ENCODE measurements around the gene UBE4A.

UBE4A gene

DNA sequence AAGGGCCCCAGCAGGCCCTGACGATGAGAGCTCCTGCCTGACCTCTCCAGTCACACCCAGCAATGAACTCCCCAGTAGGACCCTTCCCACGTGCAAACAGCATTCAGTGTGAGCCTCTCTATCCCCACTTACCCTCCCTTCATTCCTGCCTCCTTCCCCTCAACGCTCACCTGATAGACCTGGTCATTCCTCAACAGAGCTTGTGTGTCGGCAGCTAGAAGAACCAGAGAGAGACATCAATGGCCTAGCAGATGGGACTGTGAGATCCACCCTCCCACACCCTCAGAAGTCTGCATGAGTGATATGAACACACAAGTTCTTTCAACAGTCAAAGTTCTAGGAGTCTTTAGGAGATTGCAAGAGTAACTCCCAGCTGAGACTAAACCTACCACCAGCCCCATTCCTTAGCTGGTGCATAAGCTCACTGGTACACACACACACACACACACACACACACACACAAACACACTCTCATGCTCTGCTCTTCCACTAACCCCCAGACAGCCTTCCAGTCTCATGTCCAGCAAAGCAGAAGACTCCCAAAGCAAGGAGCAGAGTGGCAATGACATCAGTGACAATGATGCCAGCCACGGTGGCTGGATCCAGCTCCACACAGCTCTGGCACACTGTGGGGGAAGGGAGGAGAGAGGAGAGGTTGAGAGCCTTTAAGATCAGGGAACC lies 20.0 kb upstream of the UBE4A start:
- H3K4me3 ChIP-seq: peak overlapping the region in 3 of 7 experiments; percentile 30 to 39 (median 36)
- peak overlapping the region in 12 of 21 experiments; percentile 1 to 94 (median 46) for H3K27ac ChIP-seq

- H3K4me3 ChIP-seq: peak overlapping the region in 5 of 7 experiments; percentile 0 to 39 (median 30)
- H3K27ac ChIP-seq: peak overlapping the region in 6 of 21 experiments; percentile 78 to 94 (median 86)
Measured at GRCh38 chr11:118340449-118340848, 19.0 kb upstream of the UBE4A start.

- Histone ChIP-seq H3K27ac (peak overlapping the region in 10 of 21 experiments; percentile 6 to 94 (median 80)), H3K4me3 (peak overlapping the region; percentile 10 to 39 (median 26))
Measured at GRCh38 chr11:118341261-118341660, 18.1 kb upstream of the UBE4A start.

DNA sequence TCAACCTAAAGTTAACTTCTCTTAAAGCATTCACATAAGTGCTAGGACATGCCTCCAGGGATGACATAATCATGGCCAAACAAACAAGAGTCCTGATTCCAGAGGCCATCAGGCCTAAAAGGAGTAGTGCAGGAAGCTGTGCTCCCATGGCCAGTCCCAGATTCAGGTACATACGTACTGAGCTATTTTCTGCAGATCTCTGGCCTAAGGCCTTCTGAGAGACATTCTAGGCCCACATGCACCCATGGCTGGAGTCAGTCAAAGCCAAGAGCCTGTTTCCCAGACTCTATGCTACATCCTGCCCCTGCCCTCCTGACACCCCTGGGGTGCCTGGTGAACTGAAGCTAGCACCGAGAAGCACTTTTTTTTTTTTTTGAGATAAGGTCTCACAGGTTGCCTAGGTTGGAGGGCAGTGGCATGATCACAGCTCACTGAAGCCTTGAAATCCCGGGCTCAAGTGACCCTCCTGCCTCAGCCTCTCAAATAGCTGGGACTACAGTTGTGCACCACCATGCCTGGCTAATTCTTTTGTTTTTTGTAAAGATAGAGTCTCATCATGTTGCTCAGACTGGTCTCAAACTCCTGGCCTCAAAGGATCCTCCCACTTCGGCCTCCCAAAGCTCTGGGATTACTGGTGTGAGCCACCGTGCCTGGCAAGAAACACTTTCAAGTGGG lies 17.4 kb upstream of the UBE4A start:
- Histone ChIP-seq H3K4me3 (peak overlapping the region; percentile 10 to 39 (median 26)), H3K27ac (peak overlapping the region in 11 of 21 experiments; percentile 6 to 94 (median 78))

DNA sequence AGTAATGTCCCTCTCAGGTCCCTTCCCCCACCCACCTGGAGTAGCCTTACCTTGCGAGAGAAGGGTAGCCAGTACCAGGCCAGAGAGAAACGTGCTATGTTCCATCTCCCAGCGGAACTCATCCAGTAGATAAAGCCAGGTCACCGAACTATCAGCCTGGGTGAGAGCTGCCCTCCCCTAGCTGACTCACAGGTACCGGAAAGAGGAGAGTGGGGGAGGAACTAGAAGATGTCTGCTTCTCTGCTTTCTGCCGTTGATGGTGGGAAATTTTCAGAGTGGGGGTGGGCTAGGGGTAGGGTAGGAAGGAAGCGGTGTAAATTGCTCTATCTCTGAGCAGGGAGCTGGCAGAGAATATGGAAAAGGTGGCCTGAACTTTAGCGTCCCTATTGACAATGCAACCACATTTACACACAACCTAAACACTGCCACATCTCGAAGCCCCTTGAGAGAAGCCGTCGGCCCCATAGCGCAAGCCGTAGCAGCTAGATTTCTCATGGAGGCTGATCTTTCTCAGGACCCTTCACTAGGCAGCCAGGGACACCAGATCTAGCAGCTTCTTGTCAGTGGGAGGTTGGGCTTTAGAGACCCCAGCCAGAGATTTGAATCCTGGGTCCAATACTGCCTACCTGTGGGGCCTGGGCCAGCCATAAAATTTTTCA lies 16.8 kb upstream of the UBE4A start, which contains the start of gene CD3D:
TSS of gene CD3D (minus strand) at position 203 of the 659 bp plus-strand sequence. CDS start at position 105, 98 bp downstream.
- Histone ChIP-seq H3K27ac (peak within 1 kb of the TSS in 13 of 21 experiments; percentile 2 to 94 (median 68)), H3K4me3 (peak within 1 kb of the TSS; percentile 10 to 39 (median 26))

- Histone ChIP-seq H3K4me3 (no peak overlapping the region), H3K27ac (peak overlapping the region in 12 of 21 experiments; percentile 2 to 94 (median 72))
Measured at GRCh38 chr11:118343248-118343647, 16.2 kb upstream of the UBE4A start.

DNA sequence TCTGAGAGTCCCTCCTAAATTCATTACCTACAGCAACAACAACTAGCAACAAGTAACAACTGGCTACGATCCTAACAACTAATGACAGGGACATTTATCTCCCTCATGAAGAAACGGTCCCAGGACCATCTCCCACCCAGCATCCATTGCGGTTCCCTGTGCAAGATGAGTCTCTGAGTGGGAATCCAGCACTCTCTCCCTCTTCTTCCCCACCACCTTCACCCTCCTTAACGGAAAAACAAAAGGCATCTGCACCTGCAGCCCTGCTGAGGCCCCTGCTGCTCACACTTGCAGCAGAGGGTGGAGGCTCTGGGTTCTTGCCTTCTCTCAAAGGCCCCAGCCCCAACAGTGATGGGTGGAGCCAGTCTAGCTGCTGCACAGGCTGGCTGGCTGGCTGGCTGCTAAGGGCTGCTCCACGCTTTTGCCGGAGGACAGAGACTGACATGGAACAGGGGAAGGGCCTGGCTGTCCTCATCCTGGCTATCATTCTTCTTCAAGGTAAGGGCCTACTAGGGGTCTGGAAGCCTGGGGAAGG lies 15.4 kb upstream of the UBE4A start, which contains the start of gene CD3G:
TSS of gene CD3G (plus strand) at position 364 of the 535 bp plus-strand sequence. CDS start at position 444, 80 bp downstream.
- H3K4me3 ChIP-seq: peak within 1 kb of the TSS in 5 of 7 experiments; percentile 9 to 34 (median 21)
- H3K27ac ChIP-seq: peak within 1 kb of the TSS in 13 of 21 experiments; percentile 2 to 94 (median 68)

DNA sequence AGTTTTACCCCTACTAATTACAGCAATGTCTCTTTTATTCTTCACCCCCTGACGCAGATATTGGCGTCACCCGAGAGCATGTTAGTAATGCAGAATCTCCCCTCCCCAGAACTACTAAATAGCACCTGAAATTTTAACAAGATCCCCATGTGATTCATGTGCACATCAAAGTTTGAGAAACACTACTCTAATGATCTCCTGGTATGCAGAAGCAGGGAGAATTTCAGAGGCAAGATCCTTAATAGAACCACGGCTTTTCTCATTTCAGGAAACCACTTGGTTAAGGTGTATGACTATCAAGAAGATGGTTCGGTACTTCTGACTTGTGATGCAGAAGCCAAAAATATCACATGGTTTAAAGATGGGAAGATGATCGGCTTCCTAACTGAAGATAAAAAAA lies 9.9 kb upstream of the UBE4A start:
- H3K4me3 ChIP-seq: no peak overlapping the region
- H3K27ac ChIP-seq: no peak overlapping the region

- H3K27ac ChIP-seq: peak overlapping the region in 1 of 21 experiments; percentile 26
- no peak overlapping the region for H3K4me3 ChIP-seq
Measured at GRCh38 chr11:118353084-118353710, 6.2 kb upstream of the UBE4A start.

GRCh38 chr11:118358071-118358470 lies 1.3 kb upstream of the UBE4A start:
- no peak overlapping the region for H3K27ac ChIP-seq
- no peak overlapping the region for H3K4me3 ChIP-seq

- Histone ChIP-seq H3K4me3 (no peak overlapping the region), H3K27ac (no peak overlapping the region)
Measured at GRCh38 chr11:118364956-118365615, 5.7 kb downstream of the UBE4A start.

DNA sequence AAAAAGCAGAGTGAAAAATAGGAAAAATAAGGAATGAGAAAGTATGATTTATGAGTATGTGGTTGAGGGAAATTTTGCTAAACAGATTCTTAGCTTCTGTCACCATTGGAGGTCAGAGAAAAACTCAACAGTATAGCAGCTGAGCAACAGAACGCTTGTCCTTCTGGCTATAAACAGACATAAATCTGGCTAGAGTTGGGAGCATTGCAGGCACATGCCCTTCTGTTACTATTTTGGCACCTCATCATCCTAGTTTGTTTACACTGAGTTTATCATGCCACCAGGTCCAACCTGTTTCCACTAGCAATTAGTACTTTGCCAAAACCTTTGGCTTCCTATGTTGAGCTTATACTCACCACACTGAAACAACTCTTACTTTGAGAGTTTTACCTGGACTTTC lies 6.9 kb downstream of the UBE4A start:
- H3K4me3 ChIP-seq: no peak overlapping the region
- H3K27ac ChIP-seq: peak overlapping the region in 2 of 21 experiments; percentile 24 to 48

DNA sequence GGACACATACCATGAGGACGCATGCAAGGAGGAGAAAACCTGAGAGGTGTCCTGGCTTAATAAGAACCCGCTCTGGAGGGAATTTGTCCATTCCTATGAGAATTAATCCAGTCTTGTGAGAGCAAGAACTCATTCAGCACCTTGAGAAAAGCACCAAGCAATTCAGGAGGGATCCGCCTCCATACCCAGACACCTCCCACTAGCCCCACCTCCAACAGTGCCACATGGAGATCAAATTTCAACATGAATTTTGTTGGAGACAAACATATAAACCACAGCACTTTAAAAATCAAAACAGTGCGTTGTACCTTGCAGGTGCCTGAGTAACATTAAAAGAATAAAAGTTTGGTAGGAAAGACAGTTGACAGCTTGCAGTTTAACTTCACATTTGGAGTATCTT lies 11.4 kb downstream of the UBE4A start:
- Histone ChIP-seq H3K27ac (no peak overlapping the region), H3K4me3 (no peak overlapping the region)

DNA sequence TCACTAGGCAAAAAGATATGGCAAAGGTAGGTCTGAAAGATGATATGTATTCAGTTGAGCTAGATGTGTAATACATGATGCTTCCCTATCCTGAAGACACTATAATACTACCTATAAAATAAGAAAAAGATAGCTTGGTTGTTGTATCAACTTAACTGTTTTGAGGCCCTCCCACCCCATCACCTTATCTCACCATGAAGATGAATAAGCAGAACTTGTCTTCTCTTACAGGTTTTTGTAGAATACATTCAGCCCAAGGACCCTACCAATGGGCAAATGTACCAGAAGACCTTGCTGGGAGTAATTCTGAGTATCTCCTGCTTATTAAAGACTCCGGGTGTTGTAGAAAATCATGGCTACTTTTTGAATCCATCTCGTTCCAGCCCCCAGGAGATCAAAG lies 13.9 kb downstream of the UBE4A start:
- Histone ChIP-seq H3K4me3 (no peak overlapping the region), H3K27ac (no peak overlapping the region)

GRCh38 chr11:118373871-118374270 lies 14.5 kb downstream of the UBE4A start:
- H3K27ac ChIP-seq: no peak overlapping the region

DNA sequence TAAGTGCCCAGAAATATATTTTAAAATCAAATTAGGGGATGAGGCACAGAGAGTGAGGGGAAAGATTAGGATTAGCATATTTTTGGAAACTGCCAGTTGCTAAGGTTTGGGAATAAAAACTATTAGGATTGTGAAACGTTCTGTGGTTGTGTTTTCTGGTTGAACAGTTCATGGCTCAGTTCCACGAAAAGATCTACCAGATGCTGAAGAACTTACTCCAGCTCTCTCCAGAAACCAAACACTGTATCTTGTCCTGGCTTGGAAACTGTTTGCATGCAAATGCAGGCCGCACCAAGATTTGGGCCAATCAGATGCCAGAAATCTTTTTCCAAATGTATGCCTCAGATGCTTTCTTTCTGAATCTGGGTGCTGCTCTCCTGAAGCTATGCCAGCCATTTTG lies 15.3 kb downstream of the UBE4A start:
- Histone ChIP-seq H3K27ac (no peak overlapping the region), H3K4me3 (no peak overlapping the region)

More at GRCh38 chr11:118373871-118374270, 14.5 kb downstream of the UBE4A start:
- H3K4me3 ChIP-seq: no peak overlapping the region

DNA sequence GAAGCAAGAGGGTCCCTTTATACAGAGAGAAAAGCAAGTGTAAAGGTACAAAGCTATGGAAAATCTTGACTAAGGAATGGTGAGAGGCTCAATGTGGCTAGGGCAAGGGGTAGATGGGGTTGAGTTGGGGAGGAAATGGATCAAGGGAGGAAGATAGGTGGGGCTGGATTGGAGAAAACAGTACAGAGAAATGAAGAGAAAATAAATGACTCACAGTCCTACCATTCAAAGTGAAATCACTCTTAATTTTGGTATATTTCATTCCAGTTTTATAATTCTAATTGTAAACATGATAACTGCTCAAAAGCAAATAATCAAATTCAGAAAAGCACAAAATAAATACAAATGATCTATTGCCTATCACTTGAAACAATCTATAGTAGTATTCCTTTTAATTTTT lies 16.6 kb downstream of the UBE4A start:
- Histone ChIP-seq H3K4me3 (no peak overlapping the region), H3K27ac (no peak overlapping the region)

DNA sequence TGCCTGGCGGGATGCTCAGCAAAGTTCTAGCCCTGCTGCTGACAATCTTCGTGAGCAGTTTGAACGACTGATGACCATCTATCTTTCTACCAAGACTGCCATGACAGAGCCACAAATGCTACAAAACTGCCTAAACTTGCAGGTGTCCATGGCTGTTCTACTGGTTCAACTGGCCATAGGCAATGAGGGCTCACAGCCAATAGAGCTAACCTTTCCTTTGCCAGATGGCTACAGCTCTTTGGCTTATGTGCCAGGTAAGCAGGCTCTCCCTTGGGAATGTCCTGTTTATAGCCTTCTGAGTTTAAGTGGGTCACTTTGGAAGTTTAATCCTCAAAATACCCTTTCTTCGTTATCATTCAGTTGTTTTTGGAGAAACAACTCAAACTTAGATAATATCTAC lies 20.1 kb downstream of the UBE4A start:
- Histone ChIP-seq H3K27ac (no peak overlapping the region), H3K4me3 (no peak overlapping the region)

GRCh38 chr11:118380571-118380970 lies 21.2 kb downstream of the UBE4A start:
- no peak overlapping the region for H3K4me3 ChIP-seq
- no peak overlapping the region for H3K27ac ChIP-seq

All from skin epidermis (tissue), 12 donors.